Immature natural killer cell (primary cell): ENCODE measurements around the gene KIRREL3. TPM values are rescaled to one million over a fixed set of nuclear protein-coding genes. Genes with fewer than 3 reads are reported as not detected.

Source experiments
- DNase-seq, 3 donors: peaks; one replicate each; pipeline ENCODE4 v3.0.0; 2022; ENCODE audit warnings: mixed read lengths in 1 of 3
- H3K27ac Mint-ChIP-seq, 6 donors: one replicate each; pipeline ENCODE4 v1.8.0; 2020; ENCODE audit warnings: mixed read lengths in 6 of 6, mild to moderate bottlenecking in 5 of 6, inconsistent platforms in 4 of 6, moderate library complexity in 3 of 6
- H3K27me3 Mint-ChIP-seq, 3 donors: one replicate each; pipeline ENCODE4 v1.8.0; 2020 to 2021; ENCODE audit warnings: low read depth in 3 of 3, mild to moderate bottlenecking in 3 of 3, mixed read lengths in 3 of 3, moderate library complexity in 3 of 3, inconsistent platforms in 1 of 3
- H3K36me3 Mint-ChIP-seq, 3 donors: one replicate each; pipeline ENCODE4 v1.8.0; 2020; ENCODE audit warnings: mixed read lengths in 3 of 3, inconsistent platforms in 2 of 3, mild to moderate bottlenecking in 2 of 3
- H3K4me1 Mint-ChIP-seq, 2 donors: one replicate each; pipeline ENCODE4 v1.8.0; 2020; ENCODE audit warnings: inconsistent platforms in 2 of 2, mild to moderate bottlenecking in 2 of 2, mixed read lengths in 2 of 2, moderate library complexity in 1 of 2
- H3K4me3 Mint-ChIP-seq, 5 donors: one replicate each; pipeline ENCODE4 v1.8.0; 2020; ENCODE audit warnings: mild to moderate bottlenecking in 5 of 5, mixed read lengths in 5 of 5, inconsistent platforms in 3 of 5, moderate library complexity in 3 of 5
- H3K9me3 Mint-ChIP-seq, 6 donors: one replicate each; pipeline ENCODE4 v1.8.0; 2020; ENCODE audit warnings: mild to moderate bottlenecking in 6 of 6, mixed read lengths in 6 of 6, inconsistent platforms in 4 of 6, moderate library complexity in 3 of 6
- polyA plus RNA-seq, 3 donors: library from polyadenylated mRNA; unstranded; fragments of 300-500 nt; fragmentation: Illumina TruSeq; gene quantifications; one replicate each; pipeline ENCODE4 v1.2.3, GENCODE V29; 2021

The KIRREL3 gene
- polyA plus RNA-seq, 3 donors from 2014 or later, result 0.66 TPM; not detected in 2

- H3K4me3 Mint-ChIP-seq, result no peak overlapping the region
- no peaks in the 10 kb centered on the region for H3K9me3 Mint-ChIP-seq
- no peak for DNase-seq
- H3K27me3 Mint-ChIP-seq, result peaks cover 0 to 6% (median 6%) of the 10 kb centered on the region in 3 donors
- H3K36me3 Mint-ChIP-seq, result no peaks in the 10 kb centered on the region
- no peaks in the 10 kb centered on the region for H3K4me1 Mint-ChIP-seq
- no peak overlapping the region for H3K27ac Mint-ChIP-seq
These were observed 422.5 kb downstream of the KIRREL3 start for GRCh38 chr11:126578021-126578420.

GRCh38 chr11:126575849-126576248 lies 424.7 kb downstream of the KIRREL3 start:
- no peak overlapping the region for H3K4me3 Mint-ChIP-seq
- no peak overlapping the region for H3K27ac Mint-ChIP-seq
- DNase-seq, result no peak
- H3K9me3 Mint-ChIP-seq, result no peaks in the 10 kb centered on the region
- no peaks in the 10 kb centered on the region for H3K4me1 Mint-ChIP-seq
- H3K36me3 Mint-ChIP-seq, result no peaks in the 10 kb centered on the region
- H3K27me3 Mint-ChIP-seq, result peaks cover 0 to 6% (median 6%) of the 10 kb centered on the region in 3 donors

- H3K9me3 Mint-ChIP-seq, result no peaks in the 10 kb centered on the region
- H3K27me3 Mint-ChIP-seq, result peaks cover 0 to 6% (median 3%) of the 10 kb centered on the region in 3 donors
- no peaks in the 10 kb centered on the region for H3K36me3 Mint-ChIP-seq
- no peak overlapping the region for H3K4me3 Mint-ChIP-seq
- no peaks in the 10 kb centered on the region for H3K4me1 Mint-ChIP-seq
- DNase-seq, result no peak
- no peak overlapping the region for H3K27ac Mint-ChIP-seq
These were observed 427.1 kb downstream of the KIRREL3 start for GRCh38 chr11:126573325-126573978.

DNA sequence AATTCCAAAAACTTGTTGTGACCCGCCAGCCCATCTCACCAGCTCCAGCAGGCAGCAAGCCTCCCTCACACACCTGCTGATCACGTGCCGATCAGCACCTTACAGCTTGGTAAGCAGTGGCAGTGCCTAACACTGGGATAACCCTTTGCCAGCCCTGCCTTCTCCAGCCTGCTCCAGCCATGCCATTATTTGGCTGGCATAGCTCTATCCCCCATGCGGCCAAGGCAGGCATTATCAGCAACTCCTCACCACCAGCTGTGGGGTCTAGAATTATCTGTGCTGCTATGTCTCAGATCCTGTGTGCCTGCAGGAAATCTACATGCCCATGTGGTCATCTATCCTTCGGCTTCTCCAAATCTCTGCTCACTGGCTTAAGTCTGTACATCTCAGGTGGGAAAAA lies 430.1 kb downstream of the KIRREL3 start:
- Mint-ChIP-seq H3K9me3 (no peaks in the 10 kb centered on the region), H3K4me1 (no peaks in the 10 kb centered on the region), H3K36me3 (no peaks in the 10 kb centered on the region), H3K27ac (no peak overlapping the region), H3K4me3 (no peak overlapping the region), H3K27me3 (peaks cover 0 to 5% (median 3%) of the 10 kb centered on the region in 3 donors)
- DNase-seq, result no peak

- H3K4me3 Mint-ChIP-seq, result no peak overlapping the region
- no peak for DNase-seq
- no peaks in the 10 kb centered on the region for H3K36me3 Mint-ChIP-seq
- H3K27ac Mint-ChIP-seq, result no peak overlapping the region
- H3K27me3 Mint-ChIP-seq, result peaks cover 0 to 13% (median 4%) of the 10 kb centered on the region in 3 donors
- H3K9me3 Mint-ChIP-seq, result no peaks in the 10 kb centered on the region
- H3K4me1 Mint-ChIP-seq, result no peaks in the 10 kb centered on the region
These were observed 433.2 kb downstream of the KIRREL3 start for GRCh38 chr11:126567419-126567818.

- no peak overlapping the region for H3K4me3 Mint-ChIP-seq
- no peaks in the 10 kb centered on the region for H3K36me3 Mint-ChIP-seq
- peaks cover 1 to 20% (median 9%) of the 10 kb centered on the region in 3 donors for H3K27me3 Mint-ChIP-seq
- no peak overlapping the region for H3K27ac Mint-ChIP-seq
- H3K9me3 Mint-ChIP-seq, result no peaks in the 10 kb centered on the region
- H3K4me1 Mint-ChIP-seq, result no peaks in the 10 kb centered on the region
- DNase-seq, result no peak
These were observed 436.0 kb downstream of the KIRREL3 start for GRCh38 chr11:126564566-126564965.

- Mint-ChIP-seq H3K27me3 (peaks cover 1 to 15% (median 6%) of the 10 kb centered on the region in 3 donors), H3K9me3 (no peaks in the 10 kb centered on the region), H3K27ac (no peak overlapping the region), H3K36me3 (no peaks in the 10 kb centered on the region), H3K4me1 (no peaks in the 10 kb centered on the region), H3K4me3 (no peak overlapping the region)
- DNase-seq, result peak in 1 of 3 donors; percentile 17
These were observed 439.2 kb downstream of the KIRREL3 start for GRCh38 chr11:126561327-126561893.

GRCh38 chr11:126560221-126560620 lies 440.3 kb downstream of the KIRREL3 start:
- H3K4me1 Mint-ChIP-seq, result no peaks in the 10 kb centered on the region
- no peak overlapping the region for H3K4me3 Mint-ChIP-seq
- peaks cover 4 to 15% (median 6%) of the 10 kb centered on the region in 3 donors for H3K27me3 Mint-ChIP-seq
- DNase-seq, result no peak
- no peak overlapping the region for H3K27ac Mint-ChIP-seq
- H3K9me3 Mint-ChIP-seq, result no peaks in the 10 kb centered on the region
- H3K36me3 Mint-ChIP-seq, result no peaks in the 10 kb centered on the region

GRCh38 chr11:126548581-126549550 lies 451.7 kb downstream of the KIRREL3 start:
- no peaks in the 10 kb centered on the region for H3K4me1 Mint-ChIP-seq
- peaks cover 0 to 16% (median 2%) of the 10 kb centered on the region in 3 donors for H3K27me3 Mint-ChIP-seq
- no peak for DNase-seq
- no peak overlapping the region for H3K27ac Mint-ChIP-seq
- H3K36me3 Mint-ChIP-seq, result no peaks in the 10 kb centered on the region
- no peaks in the 10 kb centered on the region for H3K9me3 Mint-ChIP-seq
- no peak overlapping the region for H3K4me3 Mint-ChIP-seq

- Mint-ChIP-seq H3K4me3 (no peak overlapping the region), H3K27ac (no peak overlapping the region), H3K9me3 (no peaks in the 10 kb centered on the region), H3K36me3 (no peaks in the 10 kb centered on the region), H3K4me1 (no peaks in the 10 kb centered on the region), H3K27me3 (peaks cover 1 to 17% (median 2%) of the 10 kb centered on the region in 3 donors)
- no peak for DNase-seq
These were observed 452.9 kb downstream of the KIRREL3 start for GRCh38 chr11:126547691-126548090.

DNA sequence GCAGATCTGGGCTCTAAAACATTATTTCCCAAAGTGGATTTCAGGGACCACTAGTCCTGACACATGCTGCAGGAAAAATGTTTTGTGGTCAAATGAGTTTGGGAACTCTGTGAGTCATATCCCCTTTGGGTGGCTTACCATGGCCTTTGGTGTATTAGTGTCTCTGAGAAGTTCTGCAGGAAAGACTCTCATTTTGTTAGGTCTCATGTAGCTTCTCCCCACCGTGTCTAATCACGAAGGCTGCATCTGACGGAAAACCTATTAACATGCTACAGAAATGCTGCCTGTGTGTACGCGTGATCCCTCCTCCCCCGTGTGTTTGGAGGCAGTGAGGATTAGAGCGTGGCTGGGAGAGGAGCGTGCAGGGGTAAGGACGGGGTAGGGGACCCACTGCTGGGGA lies 453.4 kb downstream of the KIRREL3 start:
- H3K4me1 Mint-ChIP-seq, result no peaks in the 10 kb centered on the region
- no peak for DNase-seq
- peaks cover 1 to 16% (median 2%) of the 10 kb centered on the region in 3 donors for H3K27me3 Mint-ChIP-seq
- no peaks in the 10 kb centered on the region for H3K36me3 Mint-ChIP-seq
- H3K9me3 Mint-ChIP-seq, result no peaks in the 10 kb centered on the region
- no peak overlapping the region for H3K4me3 Mint-ChIP-seq
- no peak overlapping the region for H3K27ac Mint-ChIP-seq

DNA sequence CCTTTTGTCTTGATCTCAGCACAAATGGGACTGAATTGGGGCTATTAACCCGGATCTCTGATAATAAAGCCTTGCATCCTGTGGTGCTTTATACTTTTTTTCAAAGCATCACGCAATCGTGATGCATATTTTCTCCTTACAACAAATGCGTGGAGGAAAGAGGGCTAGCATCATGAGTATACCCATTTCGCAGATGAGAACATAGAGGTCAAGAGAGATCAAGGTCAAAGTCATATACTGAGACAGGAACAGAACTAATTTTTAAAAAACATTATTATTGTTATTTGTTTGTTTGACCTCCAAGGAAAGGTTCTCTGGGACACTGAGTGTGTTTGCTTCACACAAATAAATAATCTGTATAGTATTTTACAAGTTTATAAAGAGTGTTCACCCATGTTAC lies 453.9 kb downstream of the KIRREL3 start:
- Mint-ChIP-seq H3K9me3 (no peaks in the 10 kb centered on the region), H3K27me3 (peaks cover 1 to 13% (median 2%) of the 10 kb centered on the region in 3 donors), H3K4me3 (no peak overlapping the region), H3K4me1 (no peaks in the 10 kb centered on the region), H3K27ac (no peak overlapping the region), H3K36me3 (no peaks in the 10 kb centered on the region)
- DNase-seq, result no peak

DNA sequence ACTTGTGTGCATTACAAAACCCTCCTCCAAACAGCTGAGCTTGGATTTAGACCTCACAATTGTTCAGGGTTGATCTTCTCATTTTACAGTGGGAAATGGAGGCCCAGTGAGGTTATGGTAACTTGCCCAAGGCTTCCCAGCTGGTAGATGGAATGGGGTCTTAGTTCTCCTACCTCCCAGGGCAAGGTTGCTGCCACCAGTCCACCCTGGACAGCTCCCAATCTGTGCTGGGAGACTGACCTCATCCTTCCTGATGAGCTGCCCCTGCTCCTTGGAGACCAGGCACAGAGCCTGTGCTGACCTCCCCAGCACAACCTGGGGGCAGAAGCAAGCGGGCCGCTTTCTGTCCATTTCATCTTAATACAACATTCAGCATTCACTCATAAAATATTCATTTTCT lies 454.4 kb downstream of the KIRREL3 start:
- Mint-ChIP-seq H3K27ac (no peak overlapping the region), H3K36me3 (no peaks in the 10 kb centered on the region), H3K27me3 (peaks cover 1 to 13% (median 2%) of the 10 kb centered on the region in 3 donors), H3K4me1 (no peaks in the 10 kb centered on the region), H3K4me3 (no peak overlapping the region), H3K9me3 (no peaks in the 10 kb centered on the region)
- no peak for DNase-seq

DNA sequence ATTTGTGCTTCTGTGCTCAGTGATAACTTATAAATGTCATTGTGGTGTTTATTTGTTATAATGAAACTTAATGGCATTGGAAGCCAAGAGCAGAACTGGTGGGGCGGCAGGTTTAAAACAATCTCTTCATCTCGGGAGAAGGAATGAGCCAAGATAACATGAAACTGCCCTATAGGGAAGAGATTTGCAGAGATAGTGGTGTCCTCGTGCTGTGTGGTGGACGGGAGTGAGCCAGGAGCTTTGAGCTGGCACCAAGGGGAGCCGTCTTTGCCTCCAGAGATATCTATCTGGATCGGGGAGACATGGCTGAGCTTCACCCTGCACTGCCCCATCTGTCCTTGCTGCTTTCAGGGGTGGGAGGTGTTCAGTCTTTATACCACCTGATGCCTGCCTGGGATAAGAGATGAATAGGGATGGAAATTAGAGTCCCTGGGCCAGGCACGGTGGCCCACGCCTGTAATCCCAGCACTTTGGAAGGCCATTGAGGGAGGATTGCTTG lies 455.5 kb downstream of the KIRREL3 start:
- Mint-ChIP-seq H3K27me3 (peaks cover 1 to 13% (median 3%) of the 10 kb centered on the region in 3 donors), H3K4me3 (no peak overlapping the region), H3K4me1 (no peaks in the 10 kb centered on the region), H3K36me3 (no peaks in the 10 kb centered on the region), H3K9me3 (no peaks in the 10 kb centered on the region), H3K27ac (no peak overlapping the region)
- no peak for DNase-seq
